Measurements from ENCODE around the gene TPRG1. TPM values are rescaled to one million over a fixed set of nuclear protein-coding genes. Genes with fewer than 3 reads are reported as not detected.

The TPRG1 gene
- total and polyA plus RNA-seq, 7 experiments from 2014 or later = 0.13 to 5.4 (median 1.3) TPM

DNA sequence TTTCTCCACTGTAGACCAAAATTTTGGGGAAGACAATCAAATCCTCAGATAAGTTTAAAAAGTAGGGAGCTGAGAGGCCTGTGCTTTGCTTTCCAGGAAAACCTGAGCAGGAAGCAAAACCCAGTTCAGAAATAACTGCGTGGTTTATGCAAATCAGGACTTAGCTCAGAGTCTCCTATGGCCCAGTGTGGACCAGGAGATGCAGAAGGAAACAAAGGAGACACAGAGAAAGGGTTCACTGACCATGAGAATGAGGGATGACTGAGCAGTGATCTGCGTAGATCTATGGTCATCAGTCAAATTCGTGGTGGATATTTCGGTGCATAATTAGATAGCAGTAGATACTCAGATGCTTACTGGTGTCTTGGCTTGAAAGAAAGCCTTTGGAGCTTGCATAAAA is 196.6 kb downstream of the TPRG1 start:
- Mint-ChIP-seq H3K4me1 (peaks cover 0 to 29% (median 6%) of the 10 kb centered on the region in 7 donors), H3K9me3 (peaks cover 0 to 7% (median 0%) of the 10 kb centered on the region in 11 donors), H3K4me3 (peak overlapping the region in 1 of 10 donors; percentile 4), H3K27me3 (no peaks in the 10 kb centered on the region), H3K27ac (no peak overlapping the region), H3K36me3 (peaks cover 0 to 14% (median 0%) of the 10 kb centered on the region in 5 donors)
- intact Hi-C loops (cut with micrococcal nuclease) = no loop called here
- ATAC-seq (no peak), DNase-seq (no peak)
- Histone ChIP-seq H3K9me3 (ENCODE audit: control insufficient read depth in 2 of 3, low read length in 3 of 3) (no peaks in the 10 kb centered on the region), H3K4me1 (ENCODE audit: control insufficient read depth in 2 of 2, insufficient read depth in 2 of 2, low read length in 2 of 2) (no peaks in the 10 kb centered on the region), H3K4me3 (ENCODE audit: low read length) (no peak overlapping the region), H3K27me3 (ENCODE audit: control insufficient read depth in 2 of 2, insufficient read depth in 2 of 2, low read length in 2 of 2) (no peaks in the 10 kb centered on the region), H3K27ac (ENCODE audit: low read depth, low read length) (no peak overlapping the region), H3K36me3 (ENCODE audit: control insufficient read depth in 2 of 3, insufficient read depth in 3 of 3, low read length in 3 of 3) (no peaks in the 10 kb centered on the region)
- POLR2A ChIA-PET = interaction anchor here (0.7 kb wide), 1 partner anchor 33 kb away, joined by 3 read pairs; no protein-coding TSS in a partner anchor
- CTCF ChIA-PET = no interaction called here

DNA sequence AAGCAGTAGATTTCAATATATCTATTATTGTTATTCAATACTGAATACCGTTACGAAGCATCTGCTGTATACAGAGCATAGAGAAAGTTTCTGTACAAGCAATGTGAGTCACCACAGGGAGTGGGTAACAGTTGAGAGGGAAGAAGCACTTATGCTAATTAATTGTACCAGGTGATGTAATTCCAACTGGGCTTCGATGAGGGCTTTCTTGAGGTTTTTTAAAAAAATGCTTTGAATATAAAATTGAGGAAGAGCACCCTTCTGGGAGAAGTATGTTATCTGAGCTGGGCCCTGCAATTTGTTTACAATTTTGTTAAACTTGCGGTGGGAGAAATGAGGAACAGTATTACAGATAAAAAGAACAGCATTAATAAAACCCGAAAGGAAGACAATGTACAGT is 197.9 kb downstream of the TPRG1 start:
- no peak overlapping the region for H3K4me3 ChIP-seq (ENCODE audit: low read length)
- peaks cover 0 to 2% (median 0%) of the 10 kb centered on the region in 5 donors for H3K27me3 Mint-ChIP-seq
- no peak overlapping the region for H3K27ac Mint-ChIP-seq
- H3K4me3 Mint-ChIP-seq = no peak overlapping the region
- H3K9me3 Mint-ChIP-seq = peaks cover 0 to 7% (median 0%) of the 10 kb centered on the region in 11 donors
- no peak overlapping the region for H3K27ac ChIP-seq (ENCODE audit: low read depth, low read length)
- DNase-seq (no peak), ATAC-seq (no peak)
- H3K36me3 Mint-ChIP-seq = peaks cover 0 to 14% (median 0%) of the 10 kb centered on the region in 5 donors
- H3K27me3 ChIP-seq (ENCODE audit: control insufficient read depth in 2 of 2, insufficient read depth in 2 of 2, low read length in 2 of 2) = no peaks in the 10 kb centered on the region
- intact Hi-C loops (cut with micrococcal nuclease) = no loop called here
- H3K4me1 ChIP-seq (ENCODE audit: control insufficient read depth in 2 of 2, insufficient read depth in 2 of 2, low read length in 2 of 2) = no peaks in the 10 kb centered on the region
- POLR2A ChIA-PET = no interaction called here
- peaks cover 0 to 29% (median 4%) of the 10 kb centered on the region in 7 donors for H3K4me1 Mint-ChIP-seq
- no peaks in the 10 kb centered on the region for H3K36me3 ChIP-seq (ENCODE audit: control insufficient read depth in 2 of 3, insufficient read depth in 3 of 3, low read length in 3 of 3)
- CTCF ChIA-PET = interaction anchor here (1.0 kb wide), 1 partner anchor 37 kb away, joined by 3 read pairs; no protein-coding TSS in a partner anchor
- no peaks in the 10 kb centered on the region for H3K9me3 ChIP-seq (ENCODE audit: control insufficient read depth in 2 of 3, low read length in 3 of 3)

DNA sequence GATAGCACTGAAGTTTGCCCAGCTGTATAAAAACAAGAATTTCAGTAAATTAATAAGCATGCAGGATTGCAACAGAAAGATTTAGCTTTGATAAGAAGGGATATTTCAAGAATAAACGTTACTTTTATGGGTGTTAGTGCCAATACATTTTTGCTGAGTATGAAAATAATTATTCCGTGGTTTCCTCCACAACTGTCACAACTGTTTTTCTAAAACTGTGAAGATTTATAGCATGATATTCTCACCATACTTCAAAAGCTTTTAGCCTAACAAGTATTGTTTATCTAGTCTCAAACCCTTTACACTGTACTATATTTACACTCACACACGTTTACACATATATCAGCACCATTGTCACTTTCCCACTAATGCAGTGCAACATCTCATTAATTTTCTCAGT is 200.5 kb downstream of the TPRG1 start:
- CTCF ChIA-PET = no interaction called here
- Mint-ChIP-seq H3K27ac (no peak overlapping the region), H3K4me3 (no peak overlapping the region), H3K36me3 (peaks cover 0 to 19% (median 2%) of the 10 kb centered on the region in 5 donors), H3K4me1 (peaks cover 0 to 25% (median 4%) of the 10 kb centered on the region in 7 donors), H3K27me3 (peaks cover 0 to 2% (median 0%) of the 10 kb centered on the region in 5 donors), H3K9me3 (peaks cover 0 to 11% (median 4%) of the 10 kb centered on the region in 11 donors)
- ATAC-seq = no peak
- H3K9me3 ChIP-seq (ENCODE audit: control insufficient read depth in 2 of 3, low read length in 3 of 3) = no peaks in the 10 kb centered on the region
- no peaks in the 10 kb centered on the region for H3K27me3 ChIP-seq (ENCODE audit: control insufficient read depth in 2 of 2, insufficient read depth in 2 of 2, low read length in 2 of 2)
- POLR2A ChIA-PET = interaction anchor here (1.3 kb wide), 1 partner anchor 17 kb away, joined by 4 read pairs; no protein-coding TSS in a partner anchor
- no peak for DNase-seq
- H3K36me3 ChIP-seq (ENCODE audit: control insufficient read depth in 2 of 3, insufficient read depth in 3 of 3, low read length in 3 of 3) = no peaks in the 10 kb centered on the region
- no peaks in the 10 kb centered on the region for H3K4me1 ChIP-seq (ENCODE audit: control insufficient read depth in 2 of 2, insufficient read depth in 2 of 2, low read length in 2 of 2)
- H3K27ac ChIP-seq (ENCODE audit: low read depth, low read length) = no peak overlapping the region
- intact Hi-C loops (cut with micrococcal nuclease) = no loop called here
- H3K4me3 ChIP-seq (ENCODE audit: low read length) = no peak overlapping the region
